ENCODE measurements around the gene SP7.
"Not testable (repeated sequence)": the region's sequence is repeated elsewhere in the genome, so short reads cannot be mapped to it uniquely, and the experiment has no call there.

The SP7 gene

GRCh38 chr12:53338916-53339315 lies 2.8 kb upstream of the SP7 start:
- CTCF ChIA-PET, result interaction anchor here (0.6 to 1.4 kb wide), 2 partner anchors 43 to 170 kb away, joined by 3 read pairs; no protein-coding TSS in a partner anchor
- TF ChIP-seq CTCF (conservative IDR thresholded peaks at IDR 0.05; ENCODE audit: low read depth), result no peak
- no peak for DNase-seq (ENCODE audit: low spot score)
- H3K27ac ChIP-seq, result no peak overlapping the region
- POLR2A ChIA-PET (ENCODE audit: low non-redundant PET), result no interaction called here

DNA sequence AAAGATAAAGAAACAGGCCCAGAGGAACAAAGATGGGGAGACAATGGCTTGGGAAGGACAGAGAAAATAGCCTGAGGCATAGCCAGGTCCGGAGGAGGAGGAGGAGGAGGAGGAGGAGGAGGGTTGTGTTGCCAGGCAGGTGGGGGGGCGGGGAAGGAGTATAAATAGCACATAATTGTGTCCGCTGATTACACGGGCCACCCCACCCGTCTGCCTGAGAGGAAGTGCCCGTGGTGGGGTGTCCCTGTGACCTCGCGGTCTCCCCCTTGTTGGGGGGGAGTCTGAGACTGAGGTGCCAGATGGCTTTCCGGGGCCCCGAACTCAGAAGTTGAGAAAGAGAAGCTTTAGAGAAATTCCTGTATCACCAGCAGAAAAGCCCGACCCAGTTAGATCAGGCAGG lies 1.9 kb upstream of the SP7 start:
- no peak overlapping the region for H3K27ac ChIP-seq
- no peak for DNase-seq (ENCODE audit: low spot score)
- CTCF ChIA-PET, result interaction anchor here (1.4 kb wide), 1 partner anchor 44 kb away, joined by 3 read pairs; no protein-coding TSS in a partner anchor
- POLR2A ChIA-PET (ENCODE audit: low non-redundant PET), result no interaction called here
- no peak for TF ChIP-seq CTCF (conservative IDR thresholded peaks at IDR 0.05; ENCODE audit: low read depth)

GRCh38 chr12:53334822-53335221 lies 1.3 kb downstream of the SP7 start:
- CTCF ChIA-PET, result interaction anchor here (0.6 to 1.0 kb wide), 4 partner anchors 10 to 174 kb away, joined by 3 to 8 read pairs (median 4); no protein-coding TSS in a partner anchor
- no peak for TF ChIP-seq CTCF (conservative IDR thresholded peaks at IDR 0.05; ENCODE audit: low read depth)
- POLR2A ChIA-PET (ENCODE audit: low non-redundant PET), result no interaction called here
- no peak overlapping the region for H3K27ac ChIP-seq
- no peak for DNase-seq (ENCODE audit: low spot score)

- ChIA-PET POLR2A (ENCODE audit: low non-redundant PET) (no interaction called here), CTCF (no interaction called here)
These were observed 2.3 kb downstream of the SP7 start for GRCh38 chr12:53333845-53334244.

GRCh38 chr12:53333289-53333688 lies 2.9 kb downstream of the SP7 start:
- no peak for DNase-seq (ENCODE audit: low spot score)
- POLR2A ChIA-PET (ENCODE audit: low non-redundant PET), result no interaction called here
- TF ChIP-seq CTCF (conservative IDR thresholded peaks at IDR 0.05; ENCODE audit: low read depth), result no peak
- CTCF ChIA-PET, result no interaction called here
- H3K27ac ChIP-seq, result no peak overlapping the region

More at GRCh38 chr12:53333845-53334244, 2.3 kb downstream of the SP7 start:
- no peak for TF ChIP-seq CTCF (conservative IDR thresholded peaks at IDR 0.05; ENCODE audit: low read depth)
- DNase-seq (ENCODE audit: low spot score), result no peak
- H3K27ac ChIP-seq, result no peak overlapping the region

DNA sequence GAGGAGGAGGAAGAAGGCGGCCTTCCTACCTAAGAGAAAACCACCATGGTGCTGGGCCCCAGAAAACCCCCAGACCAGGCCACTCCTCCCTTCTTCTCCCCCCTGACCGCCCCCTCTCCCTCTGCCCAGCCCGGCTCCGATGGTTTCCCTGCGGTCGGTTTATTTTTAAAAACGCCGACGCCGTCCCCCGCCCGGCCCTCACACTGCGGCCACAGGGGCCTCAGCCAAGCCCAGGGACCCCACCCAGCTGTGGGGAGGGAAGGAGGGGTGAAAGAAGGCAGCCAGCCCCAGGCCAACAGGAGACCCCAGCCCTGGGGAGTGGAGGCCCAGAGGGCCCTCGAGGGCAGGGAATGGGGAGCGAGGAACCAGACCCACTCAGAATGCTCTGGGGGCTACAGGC lies 3.4 kb downstream of the SP7 start:
- no peak for DNase-seq (ENCODE audit: low spot score)
- H3K27ac ChIP-seq, result no peak overlapping the region
- ChIA-PET CTCF (interaction anchor here (2.3 kb wide), 1 partner anchor 89 kb away, joined by 8 read pairs; no protein-coding TSS in a partner anchor), POLR2A (ENCODE audit: low non-redundant PET) (no interaction called here)
- TF ChIP-seq CTCF (conservative IDR thresholded peaks at IDR 0.05; ENCODE audit: low read depth), result no peak

DNA sequence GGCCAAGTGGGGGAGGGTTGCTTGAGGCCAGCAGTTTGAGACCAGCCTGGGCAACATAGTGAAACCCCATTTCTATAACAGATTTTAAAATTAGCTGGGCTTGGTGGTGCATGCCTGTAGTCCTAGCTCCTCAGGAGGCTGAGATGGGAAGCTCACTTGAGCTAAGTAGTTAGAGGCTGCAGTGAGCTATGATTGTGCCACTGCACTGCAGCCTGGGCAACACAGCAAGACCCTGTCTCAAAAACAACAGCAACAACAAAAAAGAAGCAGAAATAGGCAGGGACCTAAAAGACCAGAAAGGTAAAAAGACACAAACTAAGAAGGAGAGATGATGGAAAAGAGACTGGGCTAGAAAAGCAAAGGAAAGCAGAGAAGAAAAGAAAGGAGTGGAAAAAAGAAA lies 3.8 kb downstream of the SP7 start:
- DNase-seq (ENCODE audit: low spot score); H3K27ac ChIP-seq; POLR2A ChIA-PET (ENCODE audit: low non-redundant PET): not testable (repeated sequence)
- CTCF ChIA-PET, result interaction anchor here (2.3 kb wide), 1 partner anchor 89 kb away, joined by 8 read pairs; no protein-coding TSS in a partner anchor

All from RWPE1 (cell line).